DND-41 (cell line): ENCODE results near the gene METAP2.

Source experiments
- EZH2 ChIP-seq: IDR thresholded peaks from 3 replicates; pipeline ENCODE4 v1.6.1; 2012; ENCODE audit warnings: borderline replicate concordance, low read depth, mild to moderate bottlenecking, moderate library complexity, low read length, inconsistent platforms; ENCODE audit not compliant: severe bottlenecking
- TF ChIP-seq, protein P1 (sequence below): IDR thresholded peaks from 2 replicates; pipeline ENCODE4 v1.5.1; 2012; ENCODE audit warnings: borderline replicate concordance, low read length, moderate library complexity, mild to moderate bottlenecking; ENCODE audit not compliant: poor library complexity, severe bottlenecking; ENCODE audit errors: extremely low read depth

DNA sequence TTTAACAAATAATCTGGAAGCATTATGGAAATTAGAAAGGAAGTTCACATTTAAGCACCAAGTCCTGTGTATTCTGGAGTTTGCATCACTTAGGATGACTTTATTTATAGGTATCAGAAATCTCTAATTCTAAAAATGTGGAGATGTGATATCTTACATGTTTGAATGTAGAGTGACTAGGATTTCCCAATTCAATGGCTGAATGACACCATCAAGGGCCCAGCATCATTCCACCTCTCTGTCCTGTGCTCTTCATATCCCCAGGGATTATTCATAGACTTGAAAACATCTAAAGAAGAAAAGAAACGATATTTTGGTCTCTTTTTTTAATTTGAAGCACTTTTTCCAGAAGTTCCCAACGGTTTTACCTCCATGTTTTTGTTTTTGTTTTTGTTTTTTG, 15.2 kb upstream of the METAP2 start:
- TF ChIP-seq, protein P1, sequence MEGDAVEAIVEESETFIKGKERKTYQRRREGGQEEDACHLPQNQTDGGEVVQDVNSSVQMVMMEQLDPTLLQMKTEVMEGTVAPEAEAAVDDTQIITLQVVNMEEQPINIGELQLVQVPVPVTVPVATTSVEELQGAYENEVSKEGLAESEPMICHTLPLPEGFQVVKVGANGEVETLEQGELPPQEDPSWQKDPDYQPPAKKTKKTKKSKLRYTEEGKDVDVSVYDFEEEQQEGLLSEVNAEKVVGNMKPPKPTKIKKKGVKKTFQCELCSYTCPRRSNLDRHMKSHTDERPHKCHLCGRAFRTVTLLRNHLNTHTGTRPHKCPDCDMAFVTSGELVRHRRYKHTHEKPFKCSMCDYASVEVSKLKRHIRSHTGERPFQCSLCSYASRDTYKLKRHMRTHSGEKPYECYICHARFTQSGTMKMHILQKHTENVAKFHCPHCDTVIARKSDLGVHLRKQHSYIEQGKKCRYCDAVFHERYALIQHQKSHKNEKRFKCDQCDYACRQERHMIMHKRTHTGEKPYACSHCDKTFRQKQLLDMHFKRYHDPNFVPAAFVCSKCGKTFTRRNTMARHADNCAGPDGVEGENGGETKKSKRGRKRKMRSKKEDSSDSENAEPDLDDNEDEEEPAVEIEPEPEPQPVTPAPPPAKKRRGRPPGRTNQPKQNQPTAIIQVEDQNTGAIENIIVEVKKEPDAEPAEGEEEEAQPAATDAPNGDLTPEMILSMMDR = no peak
- TF ChIP-seq EZH2 = no peak
